PC-9 (cell line): ENCODE measurements around the gene ACAD8. TPM values are rescaled to one million over a fixed set of nuclear protein-coding genes. Genes with fewer than 3 reads are reported as not detected.

ENCODE experiments used
- BruUV-seq: library from RNA; stranded (reverse); fragments of 400-500 nt; replicated peaks from 2 replicates; lab custom pipeline; 2021; lab: Mats Ljungman, UMichigan
- CTCF ChIA-PET: fragments of 300-600 bp; sonication (Branson Sonifier 250); formaldehyde crosslinking; loops from one replicate; lab custom pipeline; 2022; ENCODE audit warnings: antibody characterized with exemption; lab: Charles Lee
- POLR2A ChIA-PET: fragments of 300-600 bp; sonication (Branson Sonifier 250); formaldehyde crosslinking; loops from one replicate; lab custom pipeline; 2022; ENCODE audit warnings: antibody characterized with exemption; ENCODE audit not compliant: unreplicated experiment; lab: Charles Lee
- DNase-seq, 2 experiments: peaks; one replicate each; pipeline versions ENCODE4 v3.0.0 to v3.0.0-alpha.2; 2015 to 2022; ENCODE audit warnings: mixed read lengths in 1 of 2
- H2AFZ ChIP-seq: fragments of 200-600 bp; sonication (generic); 2 replicates; pipeline ENCODE4 v1.8.1; 2017; ENCODE audit warnings: antibody characterized with exemption
- H3F3A ChIP-seq: fragments of 200-600 bp; sonication (generic); 2 replicates; pipeline ENCODE4 v1.8.1; 2017; ENCODE audit warnings: antibody characterized with exemption, mild to moderate bottlenecking, low read depth; ENCODE audit not compliant: insufficient read depth
- H3K27ac ChIP-seq: fragments of 200-600 bp; sonication (generic); 2 replicates; pipeline ENCODE4 v1.6.1; 2016; ENCODE audit warnings: mixed run types
- H3K27me3 ChIP-seq: fragments of 200-600 bp; sonication (generic); 2 replicates; pipeline ENCODE4 v1.6.1; 2016; ENCODE audit warnings: low read depth, mixed run types; ENCODE audit not compliant: insufficient read depth
- H3K36me3 ChIP-seq: fragments of 200-600 bp; sonication (generic); 2 replicates; pipeline ENCODE4 v1.6.1; 2016; ENCODE audit warnings: low read depth, mixed run types
- H3K4me1 ChIP-seq: fragments of 200-600 bp; sonication (generic); replicated peaks from 2 replicates; pipeline ENCODE4 v1.6.1; 2016; ENCODE audit warnings: mixed run types; ENCODE audit not compliant: insufficient read depth
- H3K4me2 ChIP-seq: fragments of 200-600 bp; sonication (generic); 2 replicates; pipeline ENCODE4 v1.6.1; 2017; ENCODE audit warnings: mixed run types
- H3K4me3 ChIP-seq: fragments of 200-600 bp; sonication (generic); 2 replicates; pipeline ENCODE4 v1.6.1; 2016; ENCODE audit warnings: mixed run types
- H3K79me2 ChIP-seq: fragments of 200-600 bp; sonication (generic); 2 replicates; pipeline ENCODE4 v1.6.1; 2017; ENCODE audit warnings: low read depth, mixed run types
- H3K9me2 ChIP-seq: fragments of 200-600 bp; sonication (generic); 2 replicates; pipeline ENCODE4 v1.8.1; 2017; ENCODE audit warnings: mild to moderate bottlenecking; ENCODE audit not compliant: insufficient read depth
- H3K9me3 ChIP-seq: fragments of 200-600 bp; sonication (generic); 2 replicates; pipeline ENCODE4 v1.8.1; 2016; ENCODE audit warnings: low read depth; ENCODE audit not compliant: insufficient read depth
- H4K20me1 ChIP-seq: fragments of 200-600 bp; sonication (generic); 2 replicates; pipeline ENCODE4 v1.8.1; 2017; ENCODE audit not compliant: insufficient read depth
- EZH2 ChIP-seq: fragments of 200-600 bp; sonication (generic); IDR thresholded peaks from 2 replicates; pipeline ENCODE4 v1.8.0; 2017; ENCODE audit warnings: antibody characterized with exemption, low read depth
- intact Hi-C: fragments of 100-400 bp; cut with micrococcal nuclease; formaldehyde crosslinking; loops from one replicate; pipeline ENCODE4 v1.10.0; 2022; ENCODE audit not compliant: unreplicated experiment
- total RNA-seq: library from RNA; stranded (reverse); gene quantifications from 2 replicates; pipeline ENCODE4 v1.2.3, GENCODE V29; 2021
- TF ChIP-seq, protein P1 (sequence below): fragments of 200-600 bp; sonication (generic); conservative IDR thresholded peaks from 2 replicates; pipeline ENCODE4 v1.6.1; 2017; ENCODE audit warnings: mixed run types, antibody characterized with exemption, mild to moderate bottlenecking, moderate library complexity

Gene ACAD8
- total RNA-seq, 1 experiment from 2014 or later = 16.1 TPM

GRCh38 chr11:134248910-134249480, 4.4 kb upstream of the ACAD8 start:
- peaks cover 6% of the 10 kb centered on the region; the same call in 1 of the 2 replicates for H3K4me1 ChIP-seq
- TF ChIP-seq EZH2 = no peak
- TF ChIP-seq, protein P1, sequence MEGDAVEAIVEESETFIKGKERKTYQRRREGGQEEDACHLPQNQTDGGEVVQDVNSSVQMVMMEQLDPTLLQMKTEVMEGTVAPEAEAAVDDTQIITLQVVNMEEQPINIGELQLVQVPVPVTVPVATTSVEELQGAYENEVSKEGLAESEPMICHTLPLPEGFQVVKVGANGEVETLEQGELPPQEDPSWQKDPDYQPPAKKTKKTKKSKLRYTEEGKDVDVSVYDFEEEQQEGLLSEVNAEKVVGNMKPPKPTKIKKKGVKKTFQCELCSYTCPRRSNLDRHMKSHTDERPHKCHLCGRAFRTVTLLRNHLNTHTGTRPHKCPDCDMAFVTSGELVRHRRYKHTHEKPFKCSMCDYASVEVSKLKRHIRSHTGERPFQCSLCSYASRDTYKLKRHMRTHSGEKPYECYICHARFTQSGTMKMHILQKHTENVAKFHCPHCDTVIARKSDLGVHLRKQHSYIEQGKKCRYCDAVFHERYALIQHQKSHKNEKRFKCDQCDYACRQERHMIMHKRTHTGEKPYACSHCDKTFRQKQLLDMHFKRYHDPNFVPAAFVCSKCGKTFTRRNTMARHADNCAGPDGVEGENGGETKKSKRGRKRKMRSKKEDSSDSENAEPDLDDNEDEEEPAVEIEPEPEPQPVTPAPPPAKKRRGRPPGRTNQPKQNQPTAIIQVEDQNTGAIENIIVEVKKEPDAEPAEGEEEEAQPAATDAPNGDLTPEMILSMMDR = no peak
- intact Hi-C loops = no loop called here
- no peaks in the 10 kb centered on the region for H3K27me3 ChIP-seq
- no peak overlapping the region for H3K4me3 ChIP-seq
- no peak for DNase-seq
- no peak overlapping the region for H3K4me2 ChIP-seq
- CTCF ChIA-PET = no interaction called here
- no peaks in the 10 kb centered on the region for H3K9me3 ChIP-seq
- H3K79me2 ChIP-seq = 0 out of 2 replicates have a peak, but pooled peaks cover 2% of the 10 kb centered on the region
- BruUV-seq = no TSS peak
- no peaks in the 10 kb centered on the region for H3F3A ChIP-seq
- no peaks in the 10 kb centered on the region for H4K20me1 ChIP-seq
- no peaks in the 10 kb centered on the region for H3K9me2 ChIP-seq
- H3K36me3 ChIP-seq = no peaks in the 10 kb centered on the region
- H2AFZ ChIP-seq = no peak overlapping the region
- no peak overlapping the region for H3K27ac ChIP-seq
- POLR2A ChIA-PET = no interaction called here

DNA sequence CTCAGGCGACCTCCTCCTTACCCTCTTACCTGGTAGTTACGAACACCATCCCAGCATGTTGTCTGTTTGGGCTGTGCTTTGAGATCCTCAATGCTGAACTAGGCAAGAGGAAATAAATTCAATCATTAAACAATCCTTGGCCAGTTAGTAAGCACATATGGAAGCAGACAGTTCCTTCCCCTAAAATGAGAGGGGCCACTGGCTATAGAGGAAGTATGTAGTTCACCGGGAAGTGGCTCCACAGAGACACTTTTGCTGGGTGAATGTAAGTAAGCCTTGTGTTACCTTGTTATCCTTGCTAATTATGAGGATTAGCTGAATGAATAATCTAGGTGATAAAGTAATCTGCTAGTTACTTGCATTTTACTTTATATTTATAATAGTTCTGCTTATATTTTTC, 3.1 kb upstream of the ACAD8 start:
- POLR2A ChIA-PET = no interaction called here
- Histone ChIP-seq H3K4me1 (peaks cover 15% of the 10 kb centered on the region), H3K4me2 (no peak overlapping the region), H3K27me3 (no peaks in the 10 kb centered on the region), H2AFZ (no peak overlapping the region), H3K36me3 (no peaks in the 10 kb centered on the region), H3K79me2 (peaks cover 14% of the 10 kb centered on the region), H3K9me2 (no peaks in the 10 kb centered on the region), H4K20me1 (no peaks in the 10 kb centered on the region), H3K4me3 (no peak overlapping the region), H3K9me3 (no peaks in the 10 kb centered on the region), H3K27ac (no peak overlapping the region), H3F3A (no peaks in the 10 kb centered on the region)
- no TSS peak for BruUV-seq
- no peak for DNase-seq
- TF ChIP-seq, protein P1 = no peak
- TF ChIP-seq EZH2 = no peak
- intact Hi-C loops = loop anchor here (5.0 kb wide), 1 partner anchor 82 kb away; the partner anchor contains the start of gene GLB1L2
- CTCF ChIA-PET = no interaction called here

DNA sequence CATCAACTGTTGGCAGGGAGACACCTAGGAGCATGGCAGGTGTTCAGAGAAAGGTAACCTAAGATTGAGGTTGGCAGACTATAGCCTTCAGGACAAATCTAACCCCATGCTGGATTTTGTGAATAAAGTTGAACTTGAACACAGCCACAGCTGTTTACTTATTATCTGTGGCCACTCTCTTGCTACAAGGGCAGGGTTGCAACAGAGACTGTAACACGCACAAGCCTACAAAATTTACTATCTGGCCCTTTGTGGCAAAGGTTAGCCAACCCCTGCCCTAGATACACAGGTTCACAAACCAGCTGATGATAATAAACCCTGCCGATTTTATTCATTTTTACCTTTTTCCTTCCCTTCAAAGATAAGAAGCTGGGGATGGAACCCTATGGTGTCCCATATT, 2.7 kb upstream of the ACAD8 start:
- Histone ChIP-seq H2AFZ (no peak overlapping the region), H3K4me3 (no peak overlapping the region), H3K36me3 (no peaks in the 10 kb centered on the region), H3K27ac (no peak overlapping the region), H3K79me2 (peaks cover 18% of the 10 kb centered on the region), H3F3A (no peaks in the 10 kb centered on the region), H3K9me2 (no peaks in the 10 kb centered on the region), H3K27me3 (no peaks in the 10 kb centered on the region), H3K4me2 (no peak overlapping the region), H4K20me1 (no peaks in the 10 kb centered on the region), H3K9me3 (no peaks in the 10 kb centered on the region), H3K4me1 (peaks cover 15% of the 10 kb centered on the region)
- DNase-seq = no peak
- POLR2A ChIA-PET = no interaction called here
- no TSS peak for BruUV-seq
- intact Hi-C loops = loop anchor here (5.0 kb wide), 1 partner anchor 82 kb away; the partner anchor contains the start of gene GLB1L2
- CTCF ChIA-PET = no interaction called here
- no peak for TF ChIP-seq EZH2
- TF ChIP-seq, protein P1 = no peak
